Mammary epithelial cell (primary cell): Measurements from ENCODE around the gene KLHL29.

ENCODE experiments used
- CTCF ChIP-seq, 2 donors: IDR thresholded peaks in 1 of 2; conservative IDR thresholded peaks in 1 of 2; 2 replicates each; pipeline ENCODE4 v1.5.1; 2011 to 2012; ENCODE audit warnings: inconsistent platforms in 2 of 2, low read length in 2 of 2, mild to moderate bottlenecking in 2 of 2, control low read depth in 1 of 2, low read depth in 1 of 2; ENCODE audit not compliant: insufficient read depth in 1 of 2; ENCODE audit errors: extremely low read depth in 1 of 2
- EZH2 ChIP-seq: IDR thresholded peaks from 2 replicates; pipeline ENCODE4 v1.6.1; 2012; ENCODE audit warnings: low read length, inconsistent platforms, borderline replicate concordance

GRCh38 chr2:23460993-23461392 lies 76.0 kb downstream of the KLHL29 start:
- TF ChIP-seq CTCF (conservative IDR thresholded peaks at IDR 0.05 in 1 of 2, IDR thresholded peaks at IDR 0.05 in 1 of 2; ENCODE audit: extremely low read depth in 1 of 2, insufficient read depth in 1 of 2, low read depth in 1 of 2, low read length in 2 of 2), result no peak
- no peak for TF ChIP-seq EZH2
